Measurements from ENCODE around the gene SNRNP40. TPM values are rescaled to one million over a fixed set of nuclear protein-coding genes. Genes with fewer than 3 reads are reported as not detected.

The SNRNP40 gene
- total RNA-seq, 1 experiment from 2014 or later: 96.7 TPM

- no peak for DNase-seq (ENCODE audit: low read depth)
Observed at GRCh38 chr1:31232689-31233088, 63.9 kb downstream of the SNRNP40 start.

DNA sequence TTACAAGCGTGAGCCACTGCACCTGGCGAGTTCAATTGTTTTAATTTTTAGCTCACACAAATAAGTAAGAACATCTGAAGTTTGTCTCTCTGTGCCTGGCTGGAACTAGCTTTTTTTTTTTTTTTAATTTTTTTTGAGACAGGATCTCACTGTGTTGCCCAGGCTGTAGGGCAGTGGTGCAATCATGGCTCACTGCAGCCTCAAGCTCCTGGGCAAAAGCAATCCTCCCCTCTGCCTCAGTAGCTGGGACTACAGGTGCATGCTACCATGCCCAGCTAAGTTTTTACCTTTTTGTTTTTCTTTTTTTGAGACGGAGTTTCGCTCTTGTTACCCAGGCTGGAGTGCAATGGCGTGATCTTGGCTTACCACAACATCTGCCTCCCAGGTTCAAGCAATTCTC lies 64.8 kb downstream of the SNRNP40 start:
- DNase-seq (ENCODE audit: low read depth): no peak

- DNase-seq (ENCODE audit: low read depth): no peak
Observed at GRCh38 chr1:31230378-31230777, 66.2 kb downstream of the SNRNP40 start.

- no peak for DNase-seq (ENCODE audit: low read depth)
Observed at GRCh38 chr1:31228986-31229385, 67.6 kb downstream of the SNRNP40 start.

DNA sequence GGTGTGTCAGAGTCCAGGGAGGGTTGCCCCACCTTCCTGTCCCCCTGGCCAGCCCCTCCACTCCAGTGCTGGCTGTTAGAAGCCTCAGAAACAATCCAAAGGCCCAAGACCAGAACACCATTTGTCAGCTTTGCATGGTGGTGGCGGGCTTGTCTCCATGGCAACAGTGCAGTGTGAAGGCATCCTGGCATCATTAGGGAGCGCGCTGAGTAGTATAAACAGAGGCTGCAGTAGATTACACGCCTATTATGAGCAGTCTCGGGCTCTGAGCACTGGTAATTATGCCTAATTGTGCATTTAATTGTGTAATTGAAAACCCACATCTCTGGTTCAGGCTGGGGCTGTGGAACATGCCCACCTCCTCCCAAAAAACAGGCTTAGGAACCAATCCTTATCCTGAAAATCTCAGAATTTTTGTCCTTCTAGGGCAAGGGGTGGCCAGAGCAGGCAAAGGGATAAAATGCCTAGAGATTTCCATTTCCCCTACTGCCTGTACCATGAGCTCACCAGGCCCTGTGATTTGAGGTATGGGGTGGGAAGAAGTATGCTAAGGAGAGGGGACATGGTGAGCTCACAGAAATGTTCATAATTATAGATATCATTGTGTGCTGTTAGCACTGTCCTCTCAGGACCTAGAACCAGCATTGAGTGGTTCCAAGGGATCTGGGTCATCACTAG lies 68.6 kb downstream of the SNRNP40 start:
- no peak for DNase-seq (ENCODE audit: low read depth)

- no peak for DNase-seq (ENCODE audit: low read depth)
Observed at GRCh38 chr1:31224068-31224467, 72.5 kb downstream of the SNRNP40 start.

DNA sequence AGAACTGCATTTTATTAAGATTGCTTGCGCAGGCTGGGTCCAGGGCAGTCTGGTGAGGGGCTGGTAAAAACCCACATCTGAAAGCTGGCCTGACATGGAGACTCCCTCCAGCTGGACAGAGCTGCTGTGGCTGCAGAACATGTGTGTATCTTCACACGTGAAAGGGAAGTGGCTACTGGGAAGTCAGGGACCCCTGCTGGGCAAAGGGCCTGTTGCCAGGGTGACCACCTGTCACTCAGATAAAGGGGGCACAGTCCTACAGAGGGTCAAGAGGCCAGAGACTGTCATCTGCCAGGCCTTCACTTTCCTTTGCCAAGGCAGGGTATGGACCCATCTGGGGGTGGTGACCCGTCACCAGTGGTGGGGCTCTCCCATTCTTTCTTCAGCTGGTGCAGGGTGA lies 74.4 kb downstream of the SNRNP40 start:
- no peak for DNase-seq (ENCODE audit: low read depth)

- DNase-seq (ENCODE audit: low read depth): no peak
Observed at GRCh38 chr1:31221072-31221471, 75.5 kb downstream of the SNRNP40 start.

DNA sequence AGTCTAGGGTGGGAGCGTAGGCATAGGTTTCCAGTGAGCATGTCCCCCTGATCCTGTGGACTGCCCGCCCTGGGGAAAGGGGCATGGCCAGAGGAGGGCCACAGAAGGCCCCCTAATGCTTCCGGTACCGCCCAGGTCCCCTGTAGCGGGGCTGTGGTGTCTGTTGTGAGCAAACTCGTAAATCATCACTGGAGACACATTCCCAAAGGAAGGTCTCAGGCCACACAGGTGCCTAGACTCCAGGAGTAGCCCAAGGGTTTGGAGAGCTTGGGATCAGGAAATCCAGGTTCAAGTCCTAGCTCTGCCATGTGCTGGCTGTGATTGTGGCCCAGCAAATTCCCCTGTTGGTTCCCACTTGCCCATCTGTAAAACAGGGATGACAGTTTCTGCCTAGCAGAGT lies 77.1 kb downstream of the SNRNP40 start:
- DNase-seq (ENCODE audit: low read depth): no peak

DNA sequence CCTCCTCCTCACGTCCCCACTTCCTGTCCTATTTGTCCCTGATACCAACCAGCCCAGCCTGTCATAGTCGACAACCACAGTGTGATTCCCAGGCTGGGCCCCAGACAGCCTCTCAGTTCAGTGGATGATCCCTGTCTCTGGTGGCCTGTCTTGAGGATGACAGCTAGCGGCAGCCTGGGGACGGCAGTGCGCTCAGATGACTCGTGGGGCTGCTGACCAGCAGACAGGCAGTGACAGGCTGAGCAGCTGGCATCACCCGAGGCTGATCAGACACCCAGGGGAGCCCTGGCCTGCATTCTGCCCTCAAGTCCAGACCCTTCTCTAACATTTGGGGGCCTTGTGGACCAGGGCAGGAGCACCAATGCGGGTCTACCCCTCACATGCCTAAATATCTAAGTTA lies 77.9 kb downstream of the SNRNP40 start:
- DNase-seq (ENCODE audit: low read depth): no peak

DNA sequence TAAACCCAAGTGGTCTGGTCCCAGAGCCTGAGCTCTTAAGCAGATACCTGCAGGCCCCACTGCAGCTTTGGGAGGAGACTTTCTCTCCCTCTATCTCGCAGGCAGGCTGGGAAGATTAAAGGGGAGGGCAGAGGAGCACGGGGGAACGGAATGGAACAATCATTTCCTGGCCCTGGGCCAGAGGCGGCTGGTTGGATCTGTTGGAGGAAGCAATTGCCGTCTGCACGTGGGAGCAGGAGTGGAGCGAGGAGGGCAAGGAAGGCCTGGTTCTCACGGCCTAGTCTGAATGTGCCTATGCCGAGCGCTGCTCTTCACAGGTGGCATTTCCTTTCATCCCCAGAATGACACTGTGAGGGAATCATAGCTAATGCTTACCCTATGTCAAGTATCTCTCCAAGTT lies 80.6 kb downstream of the SNRNP40 start:
- no peak for DNase-seq (ENCODE audit: low read depth)

GRCh38 chr1:31215065-31215570 lies 81.5 kb downstream of the SNRNP40 start:
- no peak for DNase-seq (ENCODE audit: low read depth)

DNA sequence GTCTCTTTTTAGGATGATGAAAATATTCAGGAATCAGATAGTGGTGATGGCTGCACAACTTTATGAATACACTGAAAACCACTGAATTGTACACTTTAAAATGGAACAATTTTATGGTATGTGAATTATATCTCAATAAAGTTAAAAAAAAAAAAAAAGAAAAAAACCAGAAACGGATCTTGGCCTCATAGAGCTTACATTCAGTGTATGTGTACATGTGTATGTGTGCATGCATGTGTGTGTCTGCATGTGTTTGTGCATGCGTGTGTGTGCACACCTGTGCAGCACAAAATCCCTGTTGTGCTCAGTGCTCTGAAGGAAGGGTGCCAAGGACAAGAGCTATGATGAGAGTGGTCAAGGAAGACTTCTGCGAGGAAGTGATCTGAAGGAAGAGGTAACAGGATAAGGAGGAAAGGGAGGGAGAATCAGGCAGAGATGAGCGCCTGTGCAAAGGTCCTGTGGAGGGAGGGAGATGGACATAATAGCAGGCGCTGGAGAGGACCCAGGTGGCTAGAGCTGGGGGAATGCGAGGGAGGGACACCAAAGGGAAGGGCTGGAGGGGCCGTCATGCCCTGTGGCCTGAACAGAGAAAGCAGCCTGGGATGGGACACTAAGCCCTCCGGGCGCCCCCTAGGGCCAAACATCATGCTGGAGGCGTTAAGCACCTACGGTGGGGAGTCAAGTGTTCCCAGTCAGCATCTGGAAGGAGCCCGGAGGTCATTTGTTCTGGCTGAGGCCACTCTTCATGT lies 82.1 kb downstream of the SNRNP40 start:
- no peak for DNase-seq (ENCODE audit: low read depth)

Other genes starting within 250 kb of the SNRNP40 start
- 40.8 and 50.3 TPM in 2 replicates for gene PUM1, start 231.1 kb downstream of the SNRNP40 start, total RNA-seq (2014; rRNA removed)
- gene NKAIN1, start 56.9 kb downstream of the SNRNP40 start, total RNA-seq (2014; rRNA removed): not detected in 2 replicates
- gene ZCCHC17, start 244 bp upstream of the SNRNP40 start, total RNA-seq (2014; rRNA removed): 38.5 and 47.6 TPM in 2 replicates
- 5.1 and 10.2 TPM in 2 replicates for gene FABP3, start 76.3 kb upstream of the SNRNP40 start, total RNA-seq (2014; rRNA removed)
- 18.4 and 23.9 TPM in 2 replicates for gene SERINC2, start 116.4 kb upstream of the SNRNP40 start, total RNA-seq (2014; rRNA removed)

Measured in LHCN-M2 (cell line).